Vagina (tissue), 2 donors: Measurements from ENCODE around the gene ATPAF1. TPM values are rescaled to one million over a fixed set of nuclear protein-coding genes. Genes with fewer than 3 reads are reported as not detected.
A peak's percentile ranks its signal among the peaks of the same experiment; 100 is the strongest.

Experiments
- DNase-seq, 2 donors: peaks; one replicate each; pipeline ENCODE4 v3.0.0-alpha.2; 2017; ENCODE audit errors: extremely low spot score in 2 of 2
- H3K27ac ChIP-seq: fragments of 200-600 bp; sonication (generic); one replicate; pipeline ENCODE4 v1.5.1; 2019
- H3K27me3 ChIP-seq: fragments of 200-600 bp; sonication (generic); one replicate; pipeline ENCODE4 v1.5.1; 2019
- H3K36me3 ChIP-seq, 2 donors: fragments of 200-600 bp; sonication (generic); one replicate each; pipeline ENCODE4 v1.5.1; 2017 to 2019
- H3K4me1 ChIP-seq: fragments of 200-600 bp; sonication (generic); one replicate; pipeline ENCODE4 v1.5.1; 2019
- H3K4me3 ChIP-seq, 2 donors: fragments of 200-600 bp; sonication (generic); 1 replicate in 1 of 2; 2 replicates in 1 of 2; pipeline ENCODE4 v1.5.1; 2016 to 2019
- H3K9me3 ChIP-seq: fragments of 200-600 bp; sonication (generic); one replicate; pipeline ENCODE4 v1.5.1; 2019
- CTCF ChIP-seq, 3 experiments: fragments of 450-650 bp in 2 of 3; fragments of 200-600 bp in 1 of 3; sonication (generic) in 1 of 3; IDR thresholded peaks; one replicate each; pipeline ENCODE4 v1.5.1; 2017 to 2019; ENCODE audit warnings: antibody characterized with exemption in 3 of 3, mild to moderate bottlenecking in 2 of 3, moderate library complexity in 2 of 3
- POLR2A ChIP-seq, 2 donors: fragments of 450-650 bp; IDR thresholded peaks; one replicate each; pipeline ENCODE4 v1.6.1; 2017; ENCODE audit warnings: antibody characterized with exemption in 2 of 2, mild to moderate bottlenecking in 2 of 2, moderate library complexity in 2 of 2
- POLR2AphosphoS5 ChIP-seq, 2 donors: sonication (generic); formaldehyde crosslinking; IDR thresholded peaks; one replicate each; pipeline ENCODE4 v1.9.0; 2017; ENCODE audit warnings: antibody characterized with exemption in 2 of 2, mild to moderate bottlenecking in 2 of 2, low read depth in 1 of 2; ENCODE audit not compliant: insufficient read depth in 1 of 2
- intact Hi-C: fragments of 100-400 bp; cut with DNase I; formaldehyde crosslinking; loops from one replicate; pipeline ENCODE4 v1.15.1; 2023
- total RNA-seq: library from RNA; depleted of rRNA; stranded (reverse); fragments of >200 nt; gene quantifications from one replicate; pipeline ENCODE4 v1.2.3, GENCODE V29; 2016

ATPAF1 gene
- total RNA-seq, 1 donor from 2014 or later, result 37.1 TPM

- H3K4me3 ChIP-seq, result no peak overlapping the region
- DNase-seq, result no peak
- H3K36me3 ChIP-seq, result peaks cover 0 to 31% of the 10 kb centered on the region in 2 donors
- no peaks in the 10 kb centered on the region for H3K9me3 ChIP-seq
- TF ChIP-seq POLR2AphosphoS5 (IDR thresholded peaks at IDR 0.05; ENCODE audit: insufficient read depth in 1 of 2, low read depth in 1 of 2) (no peak), POLR2A (IDR thresholded peaks at IDR 0.05) (no peak), CTCF (IDR thresholded peaks at IDR 0.05) (no peak)
- H3K27me3 ChIP-seq, result no peaks in the 10 kb centered on the region
- no peak overlapping the region for H3K27ac ChIP-seq
- no peaks in the 10 kb centered on the region for H3K4me1 ChIP-seq
- intact Hi-C loops, result no loop called here
Observed at GRCh38 chr1:46635205-46635604, 33.0 kb downstream of the ATPAF1 start.

GRCh38 chr1:46630719-46631118 lies 37.4 kb downstream of the ATPAF1 start:
- Histone ChIP-seq H3K4me3 (no peak overlapping the region), H3K4me1 (no peaks in the 10 kb centered on the region), H3K36me3 (peaks cover 0 to 24% of the 10 kb centered on the region in 2 donors), H3K27me3 (no peaks in the 10 kb centered on the region), H3K27ac (no peak overlapping the region), H3K9me3 (no peaks in the 10 kb centered on the region)
- DNase-seq, result no peak
- TF ChIP-seq CTCF (IDR thresholded peaks at IDR 0.05) (no peak), POLR2AphosphoS5 (IDR thresholded peaks at IDR 0.05; ENCODE audit: insufficient read depth in 1 of 2, low read depth in 1 of 2) (no peak), POLR2A (IDR thresholded peaks at IDR 0.05) (no peak)
- intact Hi-C loops, result no loop called here

GRCh38 chr1:46623743-46624644 lies 44.2 kb downstream of the ATPAF1 start:
- TF ChIP-seq CTCF (IDR thresholded peaks at IDR 0.05), result no peak
- no peak for TF ChIP-seq POLR2A (IDR thresholded peaks at IDR 0.05)
- no peak for TF ChIP-seq POLR2AphosphoS5 (IDR thresholded peaks at IDR 0.05; ENCODE audit: insufficient read depth in 1 of 2, low read depth in 1 of 2)
- no peak overlapping the region for H3K27ac ChIP-seq
- no peaks in the 10 kb centered on the region for H3K27me3 ChIP-seq
- no peaks in the 10 kb centered on the region for H3K36me3 ChIP-seq
- no peak overlapping the region for H3K4me3 ChIP-seq
- H3K4me1 ChIP-seq, result peaks cover 23% of the 10 kb centered on the region
- intact Hi-C loops, result no loop called here
- no peaks in the 10 kb centered on the region for H3K9me3 ChIP-seq
- DNase-seq, result no peak

GRCh38 chr1:46622344-46622743 lies 45.8 kb downstream of the ATPAF1 start:
- H3K36me3 ChIP-seq, result no peaks in the 10 kb centered on the region
- DNase-seq, result no peak
- peaks cover 25% of the 10 kb centered on the region for H3K4me1 ChIP-seq
- intact Hi-C loops, result no loop called here
- H3K9me3 ChIP-seq, result no peaks in the 10 kb centered on the region
- H3K27ac ChIP-seq, result peak overlapping the region; percentile 64
- H3K4me3 ChIP-seq, result no peak overlapping the region
- no peaks in the 10 kb centered on the region for H3K27me3 ChIP-seq
- TF ChIP-seq POLR2A (IDR thresholded peaks at IDR 0.05), result no peak
- peak in 1 of 2 donors; percentile 27 for TF ChIP-seq POLR2AphosphoS5 (IDR thresholded peaks at IDR 0.05; ENCODE audit: insufficient read depth in 1 of 2, low read depth in 1 of 2)
- peak in 2 of 3 experiments; percentile 29 to 49 for TF ChIP-seq CTCF (IDR thresholded peaks at IDR 0.05)

GRCh38 chr1:46621930-46622329 lies 46.2 kb downstream of the ATPAF1 start:
- TF ChIP-seq POLR2A (IDR thresholded peaks at IDR 0.05) (no peak), CTCF (IDR thresholded peaks at IDR 0.05) (no peak), POLR2AphosphoS5 (IDR thresholded peaks at IDR 0.05; ENCODE audit: insufficient read depth in 1 of 2, low read depth in 1 of 2) (no peak)
- Histone ChIP-seq H3K36me3 (no peaks in the 10 kb centered on the region), H3K4me1 (peaks cover 30% of the 10 kb centered on the region), H3K9me3 (no peaks in the 10 kb centered on the region), H3K27me3 (no peaks in the 10 kb centered on the region), H3K27ac (peak overlapping the region; percentile 64), H3K4me3 (no peak overlapping the region)
- DNase-seq, result no peak
- intact Hi-C loops, result no loop called here
